GM23338 (cell line): Measurements from ENCODE around the gene LMO7. TPM values are rescaled to one million over a fixed set of nuclear protein-coding genes. Genes with fewer than 3 reads are reported as not detected.

Experiments used
- ATAC-seq: fragments of 200-7000 bp; cut with Tn5 transposase; 3 replicates; pipeline ENCODE4 v1.9.1; 2020
- DNase-seq: peaks from one replicate; pipeline ENCODE4 v3.0.0-alpha.2; 2015; ENCODE audit warnings: low spot score
- H2AFZ ChIP-seq: fragments of 200-600 bp; sonication (generic); 2 replicates; pipeline ENCODE4 v1.8.0; 2016; ENCODE audit warnings: antibody characterized with exemption, mild to moderate bottlenecking, moderate library complexity
- H3F3A ChIP-seq: fragments of 200-600 bp; sonication (generic); replicated peaks from 2 replicates; pipeline ENCODE4 v1.8.0; 2017; ENCODE audit warnings: antibody characterized with exemption, mixed run types, low read depth
- H3K27ac ChIP-seq: fragments of 200-600 bp; sonication (generic); 2 replicates; pipeline ENCODE4 v1.6.1; 2016; ENCODE audit warnings: low read depth
- H3K27me3 ChIP-seq: fragments of 200-600 bp; sonication (generic); 2 replicates; pipeline ENCODE4 v1.8.0; 2016; ENCODE audit warnings: mild to moderate bottlenecking, mixed run types, moderate library complexity; ENCODE audit not compliant: insufficient read depth
- H3K36me3 ChIP-seq: fragments of 200-600 bp; sonication (generic); 2 replicates; pipeline ENCODE4 v1.8.0; 2016; ENCODE audit warnings: mild to moderate bottlenecking; ENCODE audit not compliant: insufficient read depth
- H3K4me1 ChIP-seq: fragments of 200-600 bp; sonication (generic); 2 replicates; pipeline ENCODE4 v1.8.0; 2016; ENCODE audit warnings: mild to moderate bottlenecking, moderate library complexity; ENCODE audit not compliant: insufficient read depth
- H3K4me2 ChIP-seq: fragments of 200-600 bp; sonication (generic); 2 replicates; pipeline ENCODE4 v1.7.1; 2017; ENCODE audit warnings: mixed run types
- H3K4me3 ChIP-seq: fragments of 200-600 bp; sonication (generic); 2 replicates; pipeline ENCODE4 v1.6.1; 2016; ENCODE audit warnings: mixed run types
- H3K79me2 ChIP-seq: fragments of 200-600 bp; sonication (generic); replicated peaks from 2 replicates; pipeline ENCODE4 v1.8.0; 2017; ENCODE audit warnings: mild to moderate bottlenecking; ENCODE audit not compliant: insufficient read depth
- H3K9me2 ChIP-seq: fragments of 200-600 bp; sonication (generic); 2 replicates; pipeline ENCODE4 v1.8.0; 2017; ENCODE audit not compliant: insufficient read depth
- H4K20me1 ChIP-seq: fragments of 200-600 bp; sonication (generic); replicated peaks from 2 replicates; pipeline ENCODE4 v1.8.0; 2017; ENCODE audit warnings: mild to moderate bottlenecking; ENCODE audit not compliant: insufficient read depth
- H3K27ac Mint-ChIP-seq: 2 replicates; pipeline ENCODE4 v1.8.0; 2020; ENCODE audit warnings: inconsistent platforms, mild to moderate bottlenecking, moderate library complexity, mixed read lengths
- H3K27me3 Mint-ChIP-seq: 3 replicates; pipeline ENCODE4 v1.8.0; 2022; ENCODE audit warnings: low read depth, mild to moderate bottlenecking, moderate library complexity, mixed read lengths, inconsistent platforms; ENCODE audit not compliant: insufficient read depth, poor library complexity
- H3K36me3 Mint-ChIP-seq: 3 replicates; pipeline ENCODE4 v1.8.0; 2021; ENCODE audit warnings: low read depth, mild to moderate bottlenecking, inconsistent platforms, moderate library complexity, mixed read lengths
- H3K4me1 Mint-ChIP-seq: 3 replicates; pipeline ENCODE4 v1.8.0; 2020; ENCODE audit warnings: mild to moderate bottlenecking, inconsistent platforms, mixed read lengths
- H3K4me3 Mint-ChIP-seq: 3 replicates; pipeline ENCODE4 v1.8.0; 2021; ENCODE audit warnings: moderate library complexity, mild to moderate bottlenecking, inconsistent platforms, mixed read lengths
- H3K9me3 Mint-ChIP-seq: 3 replicates; pipeline ENCODE4 v1.8.0; 2020; ENCODE audit warnings: moderate library complexity, mild to moderate bottlenecking, inconsistent platforms, mixed read lengths
- CREB1 ChIP-seq: fragments of 250-450 bp; sonication (Bioruptor Pico); IDR thresholded peaks from 2 replicates; pipeline ENCODE4 v1.5.0; 2020; ENCODE audit warnings: low read depth, mild to moderate bottlenecking, moderate library complexity
- CTCF ChIP-seq, 2 experiments: fragments of 200-600 bp in 1 of 2; sonication (generic) in 1 of 2; conservative IDR thresholded peaks; 2 replicates each; pipeline versions ENCODE4 v1.5.1 to v1.6.1; 2016 to 2017; ENCODE audit warnings: antibody characterized with exemption in 2 of 2, low read depth in 2 of 2, mild to moderate bottlenecking in 2 of 2, moderate library complexity in 1 of 2
- EZH2 ChIP-seq: fragments of 200-600 bp; sonication (generic); IDR thresholded peaks from one replicate; pipeline ENCODE4 v1.8.0; 2017; ENCODE audit warnings: antibody characterized with exemption, mild to moderate bottlenecking, low read depth; ENCODE audit not compliant: unreplicated experiment
- EZH2phosphoT487 ChIP-seq: fragments of 200-600 bp; sonication (generic); IDR thresholded peaks from one replicate; pipeline ENCODE4 v1.8.1; 2018; ENCODE audit warnings: antibody characterized with exemption; ENCODE audit not compliant: unreplicated experiment
- JUNB ChIP-seq: IDR thresholded peaks from one replicate; pipeline ENCODE4 v1.6.1; 2016; ENCODE audit warnings: antibody characterized with exemption; ENCODE audit not compliant: unreplicated experiment
- NANOG ChIP-seq: IDR thresholded peaks from 2 replicates; pipeline ENCODE4 v1.6.1; 2016; ENCODE audit warnings: antibody characterized with exemption, borderline replicate concordance
- POLR2AphosphoS5 ChIP-seq: IDR thresholded peaks from 2 replicates; pipeline ENCODE4 v1.6.1; 2016; ENCODE audit warnings: antibody characterized with exemption, low read depth
- STAT1 ChIP-seq: IDR thresholded peaks from one replicate; pipeline ENCODE4 v1.6.1; 2016; ENCODE audit warnings: antibody characterized with exemption; ENCODE audit not compliant: unreplicated experiment
- ZNF114 ChIP-seq: fragments of 250-450 bp; sonication (Bioruptor Pico); IDR thresholded peaks from 2 replicates; pipeline ENCODE4 v1.5.0; 2020; ENCODE audit warnings: mild to moderate bottlenecking, moderate library complexity
- ZNF331 ChIP-seq: fragments of 250-450 bp; sonication (Bioruptor Pico); IDR thresholded peaks from 2 replicates; pipeline ENCODE4 v1.5.0; 2020; ENCODE audit warnings: low read depth, mild to moderate bottlenecking, moderate library complexity
- polyA plus RNA-seq: library from polyadenylated mRNA; unstranded; fragments of >200 nt; fragmentation: Nextera tagmentation; extraction: Ambion mirVana; gene quantifications from 2 replicates; pipeline ENCODE4 v1.2.1, GENCODE V29; 2016
- total RNA-seq: library from RNA; depleted of rRNA; stranded (reverse); fragments of >200 nt; shearing (Covaris generic); gene quantifications from 2 replicates; pipeline ENCODE4 v1.2.3, GENCODE V29; 2014
- TF ChIP-seq, protein P1 (sequence below): IDR thresholded peaks from 2 replicates; pipeline ENCODE4 v1.6.1; 2016; ENCODE audit warnings: antibody characterized with exemption
- TF ChIP-seq, protein P2 (sequence below): fragments of 250-450 bp; sonication (Bioruptor Pico); IDR thresholded peaks from 2 replicates; pipeline ENCODE4 v1.5.0; 2020; ENCODE audit warnings: mild to moderate bottlenecking, moderate library complexity

Gene LMO7
- total and polyA plus RNA-seq, 2 experiments from 2014 or later, result 22.3 to 26.9 TPM

GRCh38 chr13:75831389-75831788, 195.3 kb downstream of the LMO7 start:
- Histone ChIP-seq H3F3A (no peaks in the 10 kb centered on the region), H3K79me2 (no peaks in the 10 kb centered on the region), H4K20me1 (no peaks in the 10 kb centered on the region), H3K27ac (no peak overlapping the region), H3K36me3 (no peaks in the 10 kb centered on the region), H2AFZ (no peak overlapping the region), H3K4me3 (no peak overlapping the region), H3K27me3 (no peaks in the 10 kb centered on the region), H3K4me2 (no peak overlapping the region), H3K4me1 (0 out of 2 replicates have a peak, but pooled peaks cover 4% of the 10 kb centered on the region), H3K9me2 (no peaks in the 10 kb centered on the region)
- DNase-seq (no peak), ATAC-seq (no peak)
- H3K4me3 Mint-ChIP-seq, result no peak overlapping the region
- H3K27ac Mint-ChIP-seq, result no peak overlapping the region
- H3K36me3 Mint-ChIP-seq, result peaks cover 18% of the 10 kb centered on the region; the same call in 2 of the 3 replicates
- peaks cover 11% of the 10 kb centered on the region for H3K4me1 Mint-ChIP-seq
- TF ChIP-seq STAT1 (no peak), NANOG (no peak), EZH2phosphoT487 (no peak)
- H3K27me3 Mint-ChIP-seq, result no peaks in the 10 kb centered on the region
- peaks cover 9% of the 10 kb centered on the region; the same call in 2 of the 3 replicates for H3K9me3 Mint-ChIP-seq

GRCh38 chr13:75832812-75833211, 196.7 kb downstream of the LMO7 start:
- DNase-seq (no peak), ATAC-seq (no peak)
- H3K4me1 ChIP-seq, result no peaks in the 10 kb centered on the region
- no peak overlapping the region for H3K4me2 ChIP-seq
- no peak overlapping the region for H3K27ac ChIP-seq
- no peaks in the 10 kb centered on the region for H3K9me2 ChIP-seq
- H3K4me3 ChIP-seq, result no peak overlapping the region
- Mint-ChIP-seq H3K4me1 (peaks cover 9% of the 10 kb centered on the region), H3K36me3 (peaks cover 14% of the 10 kb centered on the region; the same call in 2 of the 3 replicates), H3K27ac (no peak overlapping the region), H3K27me3 (no peaks in the 10 kb centered on the region), H3K9me3 (peaks cover 9% of the 10 kb centered on the region; the same call in 2 of the 3 replicates), H3K4me3 (no peak overlapping the region)
- no peak overlapping the region for H2AFZ ChIP-seq
- H3K79me2 ChIP-seq, result no peaks in the 10 kb centered on the region
- H3K27me3 ChIP-seq, result no peaks in the 10 kb centered on the region
- H3F3A ChIP-seq, result no peaks in the 10 kb centered on the region
- H4K20me1 ChIP-seq, result no peaks in the 10 kb centered on the region
- H3K36me3 ChIP-seq, result no peaks in the 10 kb centered on the region
- no peak for TF ChIP-seq STAT1
- TF ChIP-seq CREB1 (CRISPR knock-in tag), result no peak
- TF ChIP-seq POLR2AphosphoS5, result no peak
- no peak for TF ChIP-seq JUNB
- no peak for TF ChIP-seq EZH2phosphoT487
- no peak for TF ChIP-seq NANOG
- TF ChIP-seq ZNF331 (CRISPR knock-in tag), result no peak
- no peak for TF ChIP-seq EZH2
- TF ChIP-seq, protein P1, sequence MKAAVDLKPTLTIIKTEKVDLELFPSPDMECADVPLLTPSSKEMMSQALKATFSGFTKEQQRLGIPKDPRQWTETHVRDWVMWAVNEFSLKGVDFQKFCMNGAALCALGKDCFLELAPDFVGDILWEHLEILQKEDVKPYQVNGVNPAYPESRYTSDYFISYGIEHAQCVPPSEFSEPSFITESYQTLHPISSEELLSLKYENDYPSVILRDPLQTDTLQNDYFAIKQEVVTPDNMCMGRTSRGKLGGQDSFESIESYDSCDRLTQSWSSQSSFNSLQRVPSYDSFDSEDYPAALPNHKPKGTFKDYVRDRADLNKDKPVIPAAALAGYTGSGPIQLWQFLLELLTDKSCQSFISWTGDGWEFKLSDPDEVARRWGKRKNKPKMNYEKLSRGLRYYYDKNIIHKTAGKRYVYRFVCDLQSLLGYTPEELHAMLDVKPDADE, result no peak
- no peak for TF ChIP-seq ZNF114 (CRISPR knock-in tag)
- TF ChIP-seq CTCF (conservative IDR thresholded peaks at IDR 0.05; ENCODE audit: low read depth in 2 of 2), result no peak
- TF ChIP-seq, protein P2, sequence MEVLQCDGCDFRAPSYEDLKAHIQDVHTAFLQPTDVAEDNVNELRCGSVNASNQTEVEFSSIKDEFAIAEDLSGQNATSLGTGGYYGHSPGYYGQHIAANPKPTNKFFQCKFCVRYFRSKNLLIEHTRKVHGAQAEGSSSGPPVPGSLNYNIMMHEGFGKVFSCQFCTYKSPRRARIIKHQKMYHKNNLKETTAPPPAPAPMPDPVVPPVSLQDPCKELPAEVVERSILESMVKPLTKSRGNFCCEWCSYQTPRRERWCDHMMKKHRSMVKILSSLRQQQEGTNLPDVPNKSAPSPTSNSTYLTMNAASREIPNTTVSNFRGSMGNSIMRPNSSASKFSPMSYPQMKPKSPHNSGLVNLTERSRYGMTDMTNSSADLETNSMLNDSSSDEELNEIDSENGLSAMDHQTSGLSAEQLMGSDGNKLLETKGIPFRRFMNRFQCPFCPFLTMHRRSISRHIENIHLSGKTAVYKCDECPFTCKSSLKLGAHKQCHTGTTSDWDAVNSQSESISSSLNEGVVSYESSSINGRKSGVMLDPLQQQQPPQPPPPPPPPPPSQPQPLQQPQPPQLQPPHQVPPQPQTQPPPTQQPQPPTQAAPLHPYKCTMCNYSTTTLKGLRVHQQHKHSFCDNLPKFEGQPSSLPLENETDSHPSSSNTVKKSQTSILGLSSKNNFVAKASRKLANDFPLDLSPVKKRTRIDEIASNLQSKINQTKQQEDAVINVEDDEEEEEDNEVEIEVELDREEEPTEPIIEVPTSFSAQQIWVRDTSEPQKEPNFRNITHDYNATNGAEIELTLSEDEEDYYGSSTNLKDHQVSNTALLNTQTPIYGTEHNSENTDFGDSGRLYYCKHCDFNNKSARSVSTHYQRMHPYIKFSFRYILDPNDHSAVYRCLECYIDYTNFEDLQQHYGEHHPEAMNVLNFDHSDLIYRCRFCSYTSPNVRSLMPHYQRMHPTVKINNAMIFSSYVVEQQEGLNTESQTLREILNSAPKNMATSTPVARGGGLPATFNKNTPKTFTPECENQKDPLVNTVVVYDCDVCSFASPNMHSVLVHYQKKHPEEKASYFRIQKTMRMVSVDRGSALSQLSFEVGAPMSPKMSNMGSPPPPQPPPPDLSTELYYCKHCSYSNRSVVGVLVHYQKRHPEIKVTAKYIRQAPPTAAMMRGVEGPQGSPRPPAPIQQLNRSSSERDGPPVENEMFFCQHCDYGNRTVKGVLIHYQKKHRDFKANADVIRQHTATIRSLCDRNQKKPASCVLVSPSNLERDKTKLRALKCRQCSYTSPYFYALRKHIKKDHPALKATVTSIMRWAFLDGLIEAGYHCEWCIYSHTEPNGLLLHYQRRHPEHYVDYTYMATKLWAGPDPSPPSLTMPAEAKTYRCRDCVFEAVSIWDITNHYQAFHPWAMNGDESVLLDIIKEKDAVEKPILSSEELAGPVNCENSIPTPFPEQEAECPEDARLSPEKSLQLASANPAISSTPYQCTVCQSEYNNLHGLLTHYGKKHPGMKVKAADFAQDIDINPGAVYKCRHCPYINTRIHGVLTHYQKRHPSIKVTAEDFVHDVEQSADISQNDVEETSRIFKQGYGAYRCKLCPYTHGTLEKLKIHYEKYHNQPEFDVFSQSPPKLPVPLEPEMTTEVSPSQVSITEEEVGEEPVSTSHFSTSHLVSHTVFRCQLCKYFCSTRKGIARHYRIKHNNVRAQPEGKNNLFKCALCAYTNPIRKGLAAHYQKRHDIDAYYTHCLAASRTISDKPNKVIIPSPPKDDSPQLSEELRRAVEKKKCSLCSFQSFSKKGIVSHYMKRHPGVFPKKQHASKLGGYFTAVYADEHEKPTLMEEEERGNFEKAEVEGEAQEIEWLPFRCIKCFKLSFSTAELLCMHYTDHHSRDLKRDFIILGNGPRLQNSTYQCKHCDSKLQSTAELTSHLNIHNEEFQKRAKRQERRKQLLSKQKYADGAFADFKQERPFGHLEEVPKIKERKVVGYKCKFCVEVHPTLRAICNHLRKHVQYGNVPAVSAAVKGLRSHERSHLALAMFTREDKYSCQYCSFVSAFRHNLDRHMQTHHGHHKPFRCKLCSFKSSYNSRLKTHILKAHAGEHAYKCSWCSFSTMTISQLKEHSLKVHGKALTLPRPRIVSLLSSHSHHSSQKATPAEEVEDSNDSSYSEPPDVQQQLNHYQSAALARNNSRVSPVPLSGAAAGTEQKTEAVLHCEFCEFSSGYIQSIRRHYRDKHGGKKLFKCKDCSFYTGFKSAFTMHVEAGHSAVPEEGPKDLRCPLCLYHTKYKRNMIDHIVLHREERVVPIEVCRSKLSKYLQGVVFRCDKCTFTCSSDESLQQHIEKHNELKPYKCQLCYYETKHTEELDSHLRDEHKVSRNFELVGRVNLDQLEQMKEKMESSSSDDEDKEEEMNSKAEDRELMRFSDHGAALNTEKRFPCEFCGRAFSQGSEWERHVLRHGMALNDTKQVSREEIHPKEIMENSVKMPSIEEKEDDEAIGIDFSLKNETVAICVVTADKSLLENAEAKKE (CRISPR knock-in tag), result no peak
